Tibial nerve (tissue), 4 donors: Measurements from ENCODE around the gene ANKH. TPM values are rescaled to one million over a fixed set of nuclear protein-coding genes. Genes with fewer than 3 reads are reported as not detected.

ENCODE experiments used
- DNase-seq, 2 donors: peaks; one replicate each; pipeline ENCODE4 v3.0.0-alpha.2; 2019; ENCODE audit warnings: low spot score in 2 of 2
- H3K27ac ChIP-seq, 4 donors: fragments of 200-600 bp; sonication (generic) in 3 of 4; one replicate each; pipeline ENCODE4 v1.5.1; 2017 to 2019; ENCODE audit warnings: mild to moderate bottlenecking in 1 of 4
- H3K27me3 ChIP-seq, 2 donors: fragments of 200-600 bp; sonication (generic) in 1 of 2; one replicate each; pipeline versions ENCODE4 v1.5.1 to v1.6.0; 2017 to 2019
- H3K36me3 ChIP-seq, 3 donors: fragments of 200-600 bp; sonication (generic); one replicate each; pipeline ENCODE4 v1.5.1; 2018 to 2019
- H3K4me1 ChIP-seq, 4 donors: fragments of 200-600 bp; sonication (generic) in 3 of 4; one replicate each; pipeline ENCODE4 v1.5.1; 2017 to 2019
- H3K4me3 ChIP-seq, 4 donors: fragments of 200-600 bp; sonication (generic) in 3 of 4; one replicate each; pipeline ENCODE4 v1.5.1; 2017 to 2019; ENCODE audit warnings: mild to moderate bottlenecking in 1 of 4, moderate library complexity in 1 of 4
- H3K9me3 ChIP-seq, 4 donors: fragments of 200-600 bp; sonication (generic) in 3 of 4; one replicate each; pipeline ENCODE4 v1.5.1; 2017 to 2019
- EP300 ChIP-seq, 2 donors: sonication (generic); formaldehyde crosslinking; IDR thresholded peaks; one replicate each; pipeline ENCODE4 v1.6.1; 2017; ENCODE audit warnings: antibody characterized with exemption in 2 of 2, mild to moderate bottlenecking in 1 of 2
- POLR2A ChIP-seq, 2 donors: fragments of 450-650 bp; IDR thresholded peaks; one replicate each; pipeline ENCODE4 v1.6.1; 2017; ENCODE audit warnings: antibody characterized with exemption in 2 of 2, mild to moderate bottlenecking in 2 of 2, moderate library complexity in 2 of 2
- WGBS, 2 donors: methylation state at CpG; one replicate each; pipeline ENCODE4 v1.1.5; 2018; 5-methylcytosine and 5-hydroxymethylcytosine counted together
- total RNA-seq, 4 donors: library from RNA; depleted of rRNA; stranded (reverse); fragments of >200 nt; gene quantifications; one replicate each; pipeline ENCODE4 v1.1.0, GENCODE V29; 2016
- TF ChIP-seq, protein P1 (sequence below), 5 experiments: fragments of 200-600 bp in 3 of 5; fragments of 450-650 bp in 2 of 5; sonication (generic) in 3 of 5; IDR thresholded peaks; one replicate each; pipeline ENCODE4 v1.5.1; 2016 to 2019; ENCODE audit warnings: antibody characterized with exemption in 5 of 5, mild to moderate bottlenecking in 3 of 5, moderate library complexity in 2 of 5

Gene ANKH
- total RNA-seq, 4 donors from 2014 or later: 45.7 to 77.9 (median 46.6) TPM

- Histone ChIP-seq H3K9me3 (no peaks in the 10 kb centered on the region), H3K36me3 (no peaks in the 10 kb centered on the region), H3K27me3 (no peaks in the 10 kb centered on the region), H3K4me3 (no peak overlapping the region), H3K4me1 (peaks cover 3 to 33% (median 21%) of the 10 kb centered on the region in 4 donors), H3K27ac (peak overlapping the region in 1 of 4 donors; percentile 95)
- no peak for DNase-seq
- 95 to 97% methylated on average over 7 of the region's 7 CpGs for WGBS, 2 donors
- TF ChIP-seq EP300 (IDR thresholded peaks at IDR 0.05): no peak
- TF ChIP-seq POLR2A (IDR thresholded peaks at IDR 0.05): no peak
- TF ChIP-seq, protein P1, sequence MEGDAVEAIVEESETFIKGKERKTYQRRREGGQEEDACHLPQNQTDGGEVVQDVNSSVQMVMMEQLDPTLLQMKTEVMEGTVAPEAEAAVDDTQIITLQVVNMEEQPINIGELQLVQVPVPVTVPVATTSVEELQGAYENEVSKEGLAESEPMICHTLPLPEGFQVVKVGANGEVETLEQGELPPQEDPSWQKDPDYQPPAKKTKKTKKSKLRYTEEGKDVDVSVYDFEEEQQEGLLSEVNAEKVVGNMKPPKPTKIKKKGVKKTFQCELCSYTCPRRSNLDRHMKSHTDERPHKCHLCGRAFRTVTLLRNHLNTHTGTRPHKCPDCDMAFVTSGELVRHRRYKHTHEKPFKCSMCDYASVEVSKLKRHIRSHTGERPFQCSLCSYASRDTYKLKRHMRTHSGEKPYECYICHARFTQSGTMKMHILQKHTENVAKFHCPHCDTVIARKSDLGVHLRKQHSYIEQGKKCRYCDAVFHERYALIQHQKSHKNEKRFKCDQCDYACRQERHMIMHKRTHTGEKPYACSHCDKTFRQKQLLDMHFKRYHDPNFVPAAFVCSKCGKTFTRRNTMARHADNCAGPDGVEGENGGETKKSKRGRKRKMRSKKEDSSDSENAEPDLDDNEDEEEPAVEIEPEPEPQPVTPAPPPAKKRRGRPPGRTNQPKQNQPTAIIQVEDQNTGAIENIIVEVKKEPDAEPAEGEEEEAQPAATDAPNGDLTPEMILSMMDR (IDR thresholded peaks at IDR 0.05): no peak
Measured at GRCh38 chr5:14662721-14663260, 208.8 kb downstream of the ANKH start.

- H3K27me3 ChIP-seq: no peaks in the 10 kb centered on the region
- no peaks in the 10 kb centered on the region for H3K36me3 ChIP-seq
- no peak overlapping the region for H3K27ac ChIP-seq
- no peaks in the 10 kb centered on the region for H3K9me3 ChIP-seq
- H3K4me1 ChIP-seq: peaks cover 3 to 13% (median 9%) of the 10 kb centered on the region in 4 donors
- no peak for DNase-seq
- TF ChIP-seq EP300 (IDR thresholded peaks at IDR 0.05) (no peak), POLR2A (IDR thresholded peaks at IDR 0.05) (no peak)
- TF ChIP-seq, protein P1 (IDR thresholded peaks at IDR 0.05): no peak
- 89 to 92% methylated on average over 2 of the region's 2 CpGs for WGBS, 2 donors
- H3K4me3 ChIP-seq: no peak overlapping the region
Measured at GRCh38 chr5:14660833-14661232, 210.7 kb downstream of the ANKH start.

DNA sequence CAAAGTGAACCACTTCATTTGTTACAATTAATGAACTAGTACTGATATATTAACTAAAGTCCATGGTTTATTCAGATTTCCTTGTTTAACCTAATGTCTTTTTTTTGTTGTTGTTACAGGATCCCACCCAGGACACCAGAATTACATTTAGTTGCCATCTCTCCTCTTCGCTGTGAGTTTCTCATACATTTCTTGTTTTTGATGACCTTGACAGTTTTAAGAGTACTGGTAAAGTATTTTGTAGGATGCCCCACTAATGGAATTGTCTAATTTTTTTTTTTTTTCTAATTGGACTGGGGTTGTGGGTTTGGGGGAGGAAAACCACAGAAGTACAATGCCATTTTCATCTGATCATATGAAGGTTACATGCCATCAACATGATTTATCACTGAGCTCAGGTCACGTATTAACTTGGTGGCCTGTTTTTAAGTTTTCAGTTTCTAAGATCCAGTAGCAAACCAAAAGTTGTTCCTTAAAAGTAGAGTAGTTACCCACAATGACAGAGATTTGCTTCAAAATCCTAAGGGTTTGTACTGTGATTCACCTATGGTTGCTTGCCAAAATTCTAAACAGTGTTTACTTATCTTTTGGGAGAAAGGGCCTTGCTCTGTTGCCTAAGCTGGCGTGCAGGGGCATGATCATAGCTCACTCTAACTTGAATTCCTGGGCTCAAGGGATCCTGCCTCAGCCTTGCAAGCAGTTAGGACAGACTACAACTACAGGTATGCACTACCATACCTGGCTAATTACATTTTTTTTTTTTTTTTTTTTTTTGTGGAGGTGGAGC is 211.6 kb downstream of the ANKH start:
- Histone ChIP-seq H3K36me3 (no peaks in the 10 kb centered on the region), H3K27me3 (no peaks in the 10 kb centered on the region), H3K27ac (no peak overlapping the region), H3K4me1 (peaks cover 3 to 10% (median 7%) of the 10 kb centered on the region in 4 donors), H3K9me3 (no peaks in the 10 kb centered on the region), H3K4me3 (no peak overlapping the region)
- no peak for DNase-seq
- 95 to 96% methylated on average over 3 of the region's 3 CpGs for WGBS, 2 donors
- TF ChIP-seq, protein P1 (IDR thresholded peaks at IDR 0.05): no peak
- TF ChIP-seq POLR2A (IDR thresholded peaks at IDR 0.05) (no peak), EP300 (IDR thresholded peaks at IDR 0.05) (no peak)

GRCh38 chr5:14656898-14657297 is 214.7 kb downstream of the ANKH start:
- no peaks in the 10 kb centered on the region for H3K4me1 ChIP-seq
- no peak for DNase-seq
- no peaks in the 10 kb centered on the region for H3K36me3 ChIP-seq

More at GRCh38 chr5:14656898-14657297, 214.7 kb downstream of the ANKH start:
- Histone ChIP-seq H3K27me3 (no peaks in the 10 kb centered on the region), H3K27ac (no peak overlapping the region), H3K4me3 (no peak overlapping the region), H3K9me3 (no peaks in the 10 kb centered on the region)
- WGBS, 2 donors: 45 to 46% methylated on average over 2 of the region's 2 CpGs
- no peak for TF ChIP-seq POLR2A (IDR thresholded peaks at IDR 0.05)
- no peak for TF ChIP-seq EP300 (IDR thresholded peaks at IDR 0.05)
- TF ChIP-seq, protein P1 (IDR thresholded peaks at IDR 0.05): no peak
